GM21390 (cell line): ENCODE results near the gene WSCD2.

Experiments
- ATAC-seq: cut with Tn5 transposase; IDR thresholded peaks from one replicate; pipeline ENCODE4 v1.9.1; 2021; ENCODE audit not compliant: unreplicated experiment

Gene WSCD2

GRCh38 chr12:108126212-108126611, 2.9 kb upstream of the WSCD2 start:
- no peak for ATAC-seq

- no peak for ATAC-seq
Measured at GRCh38 chr12:108126990-108127501, 2.0 kb upstream of the WSCD2 start.

- ATAC-seq: no peak
Measured at GRCh38 chr12:108127654-108128053, 1.4 kb upstream of the WSCD2 start.

GRCh38 chr12:108128221-108129016, 669 bp upstream of the WSCD2 start:
- ATAC-seq: no peak

GRCh38 chr12:108131035-108131434, 1.9 kb downstream of the WSCD2 start:
- no peak for ATAC-seq

- ATAC-seq: no peak
Measured at GRCh38 chr12:108131657-108132126, 2.6 kb downstream of the WSCD2 start.

- ATAC-seq: no peak
Measured at GRCh38 chr12:108133482-108133881, 4.4 kb downstream of the WSCD2 start.

- ATAC-seq: no peak
Measured at GRCh38 chr12:108134744-108135143, 5.7 kb downstream of the WSCD2 start.

- ATAC-seq: no peak
Measured at GRCh38 chr12:108135627-108136026, 6.5 kb downstream of the WSCD2 start.

- no peak for ATAC-seq
Measured at GRCh38 chr12:108136697-108137096, 7.6 kb downstream of the WSCD2 start.

GRCh38 chr12:108139454-108139853, 10.4 kb downstream of the WSCD2 start:
- no peak for ATAC-seq

- ATAC-seq: no peak
Measured at GRCh38 chr12:108140501-108140900, 11.4 kb downstream of the WSCD2 start.

- no peak for ATAC-seq
Measured at GRCh38 chr12:108141600-108142130, 12.6 kb downstream of the WSCD2 start.

- no peak for ATAC-seq
Measured at GRCh38 chr12:108143144-108143543, 14.1 kb downstream of the WSCD2 start.

GRCh38 chr12:108144080-108144479, 15.0 kb downstream of the WSCD2 start:
- ATAC-seq: no peak

- no peak for ATAC-seq
Measured at GRCh38 chr12:108145011-108145410, 15.9 kb downstream of the WSCD2 start.

- ATAC-seq: no peak
Measured at GRCh38 chr12:108146035-108146893, 17.2 kb downstream of the WSCD2 start.

- ATAC-seq: no peak
Measured at GRCh38 chr12:108147279-108147678, 18.2 kb downstream of the WSCD2 start.

- ATAC-seq: no peak
Measured at GRCh38 chr12:108148521-108149074, 19.5 kb downstream of the WSCD2 start.

- ATAC-seq: no peak
Measured at GRCh38 chr12:108150436-108150835, 21.3 kb downstream of the WSCD2 start.

- ATAC-seq: no peak
Measured at GRCh38 chr12:108151533-108152169, 22.6 kb downstream of the WSCD2 start.
